Peyer's patch (tissue), 4 donors: ENCODE results near the gene TRABD. TPM values are rescaled to one million over a fixed set of nuclear protein-coding genes. Genes with fewer than 3 reads are reported as not detected.

Experiments used
- DNase-seq, 3 donors: peaks; one replicate each; pipeline ENCODE4 v3.0.0-alpha.2; 2017 to 2019
- H3K27ac ChIP-seq, 4 donors: fragments of 200-600 bp; sonication (generic); one replicate each; pipeline ENCODE4 v1.5.1; 2016 to 2019
- H3K27me3 ChIP-seq, 2 donors: fragments of 200-600 bp; sonication (generic); one replicate each; pipeline ENCODE4 v1.5.1; 2019
- H3K36me3 ChIP-seq, 3 donors: fragments of 200-600 bp; sonication (generic); one replicate each; pipeline ENCODE4 v1.5.1; 2016 to 2019
- H3K4me1 ChIP-seq, 4 donors: fragments of 200-600 bp; sonication (generic); one replicate each; pipeline ENCODE4 v1.5.1; 2016 to 2019
- H3K4me3 ChIP-seq, 4 donors: fragments of 200-600 bp; sonication (generic); 1 replicate in 3 of 4; 2 replicates in 1 of 4; pipeline ENCODE4 v1.5.1; 2016 to 2019; ENCODE audit warnings: mild to moderate bottlenecking in 1 of 4
- H3K9me3 ChIP-seq, 4 donors: fragments of 200-600 bp; sonication (generic); one replicate each; pipeline ENCODE4 v1.5.1; 2016 to 2019; ENCODE audit warnings: mild to moderate bottlenecking in 1 of 4
- POLR2A ChIP-seq, 2 donors: fragments of 450-650 bp; IDR thresholded peaks; one replicate each; pipeline ENCODE4 v1.5.1; 2017; ENCODE audit warnings: antibody characterized with exemption in 2 of 2, mild to moderate bottlenecking in 2 of 2, moderate library complexity in 2 of 2
- total RNA-seq, 4 donors: library from RNA; depleted of rRNA; stranded (reverse); fragments of >200 nt; gene quantifications; one replicate each; pipeline ENCODE4 v1.1.0, GENCODE V29; 2016
- TF ChIP-seq, protein P1 (sequence below), 6 experiments: fragments of 450-650 bp in 4 of 6; fragments of 200-600 bp in 2 of 6; sonication (generic) in 1 of 6; IDR thresholded peaks; one replicate each; pipeline ENCODE4 v1.5.1; 2017 to 2019; ENCODE audit warnings: antibody characterized with exemption in 6 of 6, mild to moderate bottlenecking in 3 of 6, moderate library complexity in 1 of 6

TRABD gene
- total RNA-seq, 4 donors from 2014 or later, result 44.0 to 111 (median 86.3) TPM

DNA sequence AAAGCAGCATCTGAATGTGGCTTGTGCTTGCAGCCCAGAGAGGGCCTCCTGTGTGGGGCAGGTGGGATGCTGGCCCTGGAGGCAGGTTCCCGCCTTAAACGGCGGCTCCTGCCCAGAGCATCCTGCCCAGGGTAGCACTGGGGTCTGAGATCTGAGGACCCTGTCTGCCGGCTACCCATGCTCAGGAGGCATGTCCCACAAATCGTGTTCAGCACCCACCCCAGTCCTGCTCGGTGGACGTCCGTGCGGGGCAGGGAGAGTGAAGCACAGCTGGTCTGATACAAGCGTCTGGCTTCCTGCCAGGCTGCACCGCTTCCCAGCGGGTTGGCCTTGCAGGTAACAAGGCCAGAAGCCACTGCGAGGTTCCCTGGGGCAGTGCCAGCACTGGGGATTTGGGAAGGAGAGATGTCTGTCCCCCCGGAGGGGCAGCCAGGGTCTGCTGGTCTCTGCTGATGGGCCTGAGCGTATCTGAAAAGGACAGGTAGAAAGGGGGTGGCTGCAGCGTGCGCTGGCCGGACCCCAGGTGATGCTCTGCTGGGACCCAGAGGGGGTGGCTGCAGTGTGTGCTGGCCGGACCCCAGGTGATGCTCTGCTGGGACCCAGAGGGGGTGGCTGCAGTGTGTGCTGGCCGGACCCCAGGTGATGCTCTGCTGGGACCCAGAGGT lies 3.6 kb downstream of the TRABD start:
- peaks cover 0 to 11% (median 0%) of the 10 kb centered on the region in 3 donors for H3K36me3 ChIP-seq
- H3K4me3 ChIP-seq, result peak overlapping the region in 3 of 4 donors; percentile 43 to 62 (median 62)
- no peaks in the 10 kb centered on the region for H3K9me3 ChIP-seq
- peak in 2 of 3 donors; percentile 69 to 76 for DNase-seq
- TF ChIP-seq, protein P1, sequence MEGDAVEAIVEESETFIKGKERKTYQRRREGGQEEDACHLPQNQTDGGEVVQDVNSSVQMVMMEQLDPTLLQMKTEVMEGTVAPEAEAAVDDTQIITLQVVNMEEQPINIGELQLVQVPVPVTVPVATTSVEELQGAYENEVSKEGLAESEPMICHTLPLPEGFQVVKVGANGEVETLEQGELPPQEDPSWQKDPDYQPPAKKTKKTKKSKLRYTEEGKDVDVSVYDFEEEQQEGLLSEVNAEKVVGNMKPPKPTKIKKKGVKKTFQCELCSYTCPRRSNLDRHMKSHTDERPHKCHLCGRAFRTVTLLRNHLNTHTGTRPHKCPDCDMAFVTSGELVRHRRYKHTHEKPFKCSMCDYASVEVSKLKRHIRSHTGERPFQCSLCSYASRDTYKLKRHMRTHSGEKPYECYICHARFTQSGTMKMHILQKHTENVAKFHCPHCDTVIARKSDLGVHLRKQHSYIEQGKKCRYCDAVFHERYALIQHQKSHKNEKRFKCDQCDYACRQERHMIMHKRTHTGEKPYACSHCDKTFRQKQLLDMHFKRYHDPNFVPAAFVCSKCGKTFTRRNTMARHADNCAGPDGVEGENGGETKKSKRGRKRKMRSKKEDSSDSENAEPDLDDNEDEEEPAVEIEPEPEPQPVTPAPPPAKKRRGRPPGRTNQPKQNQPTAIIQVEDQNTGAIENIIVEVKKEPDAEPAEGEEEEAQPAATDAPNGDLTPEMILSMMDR (IDR thresholded peaks at IDR 0.05), result no peak
- TF ChIP-seq POLR2A (IDR thresholded peaks at IDR 0.05), result no peak
- H3K4me1 ChIP-seq, result peaks cover 4 to 79% (median 61%) of the 10 kb centered on the region in 4 donors
- H3K27me3 ChIP-seq, result no peaks in the 10 kb centered on the region
- H3K27ac ChIP-seq, result peak overlapping the region; percentile 88 to 97 (median 95)

DNA sequence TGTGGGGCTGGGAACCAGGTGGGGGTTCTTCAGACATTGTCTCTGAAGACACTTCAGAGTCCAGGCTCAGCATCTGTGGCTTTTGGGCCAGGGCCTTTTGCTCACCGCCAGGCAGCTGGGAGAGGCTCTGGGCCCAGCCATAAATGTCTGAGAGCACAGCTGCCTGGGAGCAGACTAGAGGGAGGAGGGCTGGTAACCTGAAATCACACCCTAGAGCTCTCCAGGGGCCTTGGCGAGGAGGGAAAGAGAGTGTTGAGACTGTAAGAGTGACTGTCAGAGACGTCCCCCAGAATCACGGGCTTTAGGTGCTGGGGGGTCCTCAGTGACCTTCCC lies 4.1 kb downstream of the TRABD start:
- H3K27ac ChIP-seq, result peak overlapping the region; percentile 88 to 97 (median 95)
- TF ChIP-seq POLR2A (IDR thresholded peaks at IDR 0.05), result no peak
- TF ChIP-seq, protein P1 (IDR thresholded peaks at IDR 0.05), result no peak
- no peak for DNase-seq
- peaks cover 4 to 74% (median 60%) of the 10 kb centered on the region in 4 donors for H3K4me1 ChIP-seq
- H3K36me3 ChIP-seq, result peaks cover 0 to 16% (median 0%) of the 10 kb centered on the region in 3 donors
- H3K27me3 ChIP-seq, result no peaks in the 10 kb centered on the region
- H3K4me3 ChIP-seq, result peak overlapping the region; percentile 42 to 62 (median 52)
- no peaks in the 10 kb centered on the region for H3K9me3 ChIP-seq

DNA sequence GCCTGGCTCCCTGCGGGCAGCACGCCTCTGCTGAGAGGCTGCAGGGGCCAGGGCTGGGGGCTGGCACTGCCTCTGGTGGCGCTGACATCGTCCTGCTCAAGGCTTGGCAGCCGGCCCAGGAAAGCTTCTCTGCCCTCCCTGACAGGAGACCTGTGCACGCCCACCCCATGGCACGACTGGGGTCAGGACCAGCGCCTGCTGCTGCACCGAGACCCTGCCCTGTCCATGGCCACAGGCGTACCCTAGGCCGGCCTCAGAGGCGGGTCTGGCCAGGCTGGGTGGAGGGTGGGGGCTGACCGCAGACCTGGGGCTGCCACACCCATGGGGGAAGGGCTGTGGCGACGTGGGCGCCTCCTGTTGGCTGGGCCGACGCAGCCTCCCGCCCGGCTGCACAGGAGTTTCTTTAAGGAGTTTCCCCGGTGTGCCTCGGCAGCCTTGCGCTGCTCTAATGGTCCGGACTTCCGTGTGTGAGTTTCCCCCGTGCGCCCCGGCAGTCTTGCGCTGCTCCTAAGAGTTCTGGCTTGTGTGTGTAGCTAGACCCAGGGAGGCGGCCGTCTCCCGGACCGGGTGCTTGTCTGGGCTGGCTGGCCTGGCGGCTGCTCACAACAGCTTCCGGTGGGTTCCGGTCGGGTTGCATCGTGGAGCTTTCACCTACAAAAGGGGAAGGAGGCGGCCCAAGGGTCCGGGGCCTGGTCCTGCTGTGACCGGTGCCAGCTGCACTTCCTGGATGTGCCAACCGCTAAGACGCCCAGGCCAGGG lies 4.6 kb downstream of the TRABD start:
- H3K4me3 ChIP-seq, result peak overlapping the region; percentile 42 to 62 (median 52)
- peaks cover 0 to 19% (median 0%) of the 10 kb centered on the region in 3 donors for H3K36me3 ChIP-seq
- peaks cover 4 to 69% (median 57%) of the 10 kb centered on the region in 4 donors for H3K4me1 ChIP-seq
- TF ChIP-seq, protein P1 (IDR thresholded peaks at IDR 0.05), result peak in 4 of 6 experiments; percentile 49 to 63 (median 53)
- peak; percentile 62 to 77 for TF ChIP-seq POLR2A (IDR thresholded peaks at IDR 0.05)
- H3K9me3 ChIP-seq, result no peaks in the 10 kb centered on the region
- H3K27me3 ChIP-seq, result no peaks in the 10 kb centered on the region
- peak; percentile 92 to 95 (median 95) for DNase-seq
- peak overlapping the region; percentile 88 to 97 (median 95) for H3K27ac ChIP-seq

DNA sequence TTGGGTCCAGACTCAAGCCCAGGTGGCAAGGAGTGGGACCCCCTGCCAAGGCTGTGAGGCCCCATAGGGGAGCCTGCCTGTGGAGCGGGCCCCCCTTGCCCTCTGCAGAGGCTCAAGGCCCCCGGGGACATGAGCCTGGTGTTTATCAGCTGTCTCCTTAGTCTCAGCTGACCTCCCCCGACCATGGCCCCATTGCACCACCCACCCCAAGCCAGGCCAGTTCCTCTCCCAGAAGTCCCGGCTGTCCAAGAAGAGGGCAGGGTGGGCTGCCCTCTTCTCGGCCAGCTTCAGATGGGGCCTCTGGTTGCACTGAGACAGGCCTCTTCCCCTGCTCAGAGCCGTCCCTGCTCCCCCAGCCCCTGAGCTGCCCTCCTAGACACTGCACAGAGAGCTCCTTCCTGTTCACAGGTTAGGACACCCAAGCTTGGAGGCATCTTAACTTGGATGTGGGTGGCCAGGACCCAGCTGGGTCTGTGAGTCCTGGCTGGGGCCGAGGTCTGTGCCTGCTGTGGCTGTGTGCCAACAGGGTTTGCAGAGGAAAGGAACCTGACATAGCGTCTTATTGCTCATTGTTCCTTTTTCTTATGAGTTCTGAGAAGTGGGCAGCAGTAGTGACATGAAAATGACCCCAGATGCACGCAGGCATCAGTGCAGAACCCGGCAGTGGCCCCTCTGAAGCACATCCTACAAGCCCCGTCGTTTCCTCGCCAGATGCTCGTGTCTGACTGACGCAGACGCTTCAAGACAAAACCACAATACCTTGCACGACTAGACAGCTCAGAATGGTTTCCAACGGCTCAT lies 5.4 kb downstream of the TRABD start:
- Histone ChIP-seq H3K4me3 (peak overlapping the region; percentile 42 to 62 (median 52)), H3K27ac (peak overlapping the region; percentile 88 to 97 (median 95)), H3K9me3 (no peaks in the 10 kb centered on the region), H3K4me1 (peaks cover 4 to 68% (median 56%) of the 10 kb centered on the region in 4 donors), H3K27me3 (no peaks in the 10 kb centered on the region), H3K36me3 (peaks cover 0 to 25% (median 0%) of the 10 kb centered on the region in 3 donors)
- TF ChIP-seq, protein P1 (IDR thresholded peaks at IDR 0.05), result no peak
- TF ChIP-seq POLR2A (IDR thresholded peaks at IDR 0.05), result no peak
- peak in 2 of 3 donors; percentile 95 for DNase-seq
